ENCODE measurements around the gene ALOXE3.

DNA sequence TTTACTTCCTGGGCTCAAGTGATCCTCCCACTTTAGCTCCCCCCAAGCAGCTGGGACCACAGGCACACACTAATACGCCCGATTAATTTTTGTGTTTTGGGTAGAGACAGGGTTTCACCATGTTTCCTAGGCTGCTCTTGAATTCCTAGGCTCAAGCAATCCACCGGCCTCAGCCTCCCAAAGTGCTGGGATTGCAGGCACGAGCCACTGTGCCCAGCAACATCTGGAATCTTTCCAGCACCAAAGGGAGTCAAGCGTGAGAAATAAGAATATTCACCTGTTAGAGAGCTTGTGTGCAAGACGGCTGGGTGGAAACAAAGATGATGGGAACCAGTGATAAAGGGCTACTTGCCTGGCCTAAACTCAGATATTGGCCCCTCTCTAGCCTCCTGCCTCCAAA lies 16.6 kb downstream of the ALOXE3 start:
- TF ChIP-seq CTCF (IDR thresholded peaks at IDR 0.05; ENCODE audit: low read length) (no peak), EZH2 (IDR thresholded peaks at IDR 0.05; ENCODE audit: borderline replicate concordance, low read length) (no peak)
